ENCODE data around the gene QSOX2.

- TF ChIP-seq CTCF (IDR thresholded peaks at IDR 0.05) (no peak), RARB (CRISPR knock-in tag; IDR thresholded peaks at IDR 0.05) (no peak), HDAC2 (IDR thresholded peaks at IDR 0.05) (no peak), JUNB (IDR thresholded peaks at IDR 0.05) (no peak), BHLHE40 (IDR thresholded peaks at IDR 0.05; ENCODE audit: low read depth, low read length) (no peak), ZNF302 (CRISPR knock-in tag; IDR thresholded peaks at IDR 0.05) (no peak), ZFP36 (IDR thresholded peaks at IDR 0.05; ENCODE audit: borderline replicate concordance, partially characterized antibody) (no peak)
- TF ChIP-seq, protein P1, sequence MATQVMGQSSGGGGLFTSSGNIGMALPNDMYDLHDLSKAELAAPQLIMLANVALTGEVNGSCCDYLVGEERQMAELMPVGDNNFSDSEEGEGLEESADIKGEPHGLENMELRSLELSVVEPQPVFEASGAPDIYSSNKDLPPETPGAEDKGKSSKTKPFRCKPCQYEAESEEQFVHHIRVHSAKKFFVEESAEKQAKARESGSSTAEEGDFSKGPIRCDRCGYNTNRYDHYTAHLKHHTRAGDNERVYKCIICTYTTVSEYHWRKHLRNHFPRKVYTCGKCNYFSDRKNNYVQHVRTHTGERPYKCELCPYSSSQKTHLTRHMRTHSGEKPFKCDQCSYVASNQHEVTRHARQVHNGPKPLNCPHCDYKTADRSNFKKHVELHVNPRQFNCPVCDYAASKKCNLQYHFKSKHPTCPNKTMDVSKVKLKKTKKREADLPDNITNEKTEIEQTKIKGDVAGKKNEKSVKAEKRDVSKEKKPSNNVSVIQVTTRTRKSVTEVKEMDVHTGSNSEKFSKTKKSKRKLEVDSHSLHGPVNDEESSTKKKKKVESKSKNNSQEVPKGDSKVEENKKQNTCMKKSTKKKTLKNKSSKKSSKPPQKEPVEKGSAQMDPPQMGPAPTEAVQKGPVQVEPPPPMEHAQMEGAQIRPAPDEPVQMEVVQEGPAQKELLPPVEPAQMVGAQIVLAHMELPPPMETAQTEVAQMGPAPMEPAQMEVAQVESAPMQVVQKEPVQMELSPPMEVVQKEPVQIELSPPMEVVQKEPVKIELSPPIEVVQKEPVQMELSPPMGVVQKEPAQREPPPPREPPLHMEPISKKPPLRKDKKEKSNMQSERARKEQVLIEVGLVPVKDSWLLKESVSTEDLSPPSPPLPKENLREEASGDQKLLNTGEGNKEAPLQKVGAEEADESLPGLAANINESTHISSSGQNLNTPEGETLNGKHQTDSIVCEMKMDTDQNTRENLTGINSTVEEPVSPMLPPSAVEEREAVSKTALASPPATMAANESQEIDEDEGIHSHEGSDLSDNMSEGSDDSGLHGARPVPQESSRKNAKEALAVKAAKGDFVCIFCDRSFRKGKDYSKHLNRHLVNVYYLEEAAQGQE (IDR thresholded peaks at IDR 0.05), result no peak
Observed at GRCh38 chr9:136284951-136285350, 39.3 kb upstream of the QSOX2 start.
